Fibroblast of skin of right biceps (primary cell): Measurements from ENCODE around the gene NEURL1.
"Not testable (repeated sequence)": the region's sequence is repeated elsewhere in the genome, so short reads cannot be mapped to it uniquely, and the experiment has no call there.

ENCODE experiments used
- DNase-seq: peaks from one replicate; pipeline ENCODE4 v3.0.0-alpha.2; 2013

The NEURL1 gene

DNA sequence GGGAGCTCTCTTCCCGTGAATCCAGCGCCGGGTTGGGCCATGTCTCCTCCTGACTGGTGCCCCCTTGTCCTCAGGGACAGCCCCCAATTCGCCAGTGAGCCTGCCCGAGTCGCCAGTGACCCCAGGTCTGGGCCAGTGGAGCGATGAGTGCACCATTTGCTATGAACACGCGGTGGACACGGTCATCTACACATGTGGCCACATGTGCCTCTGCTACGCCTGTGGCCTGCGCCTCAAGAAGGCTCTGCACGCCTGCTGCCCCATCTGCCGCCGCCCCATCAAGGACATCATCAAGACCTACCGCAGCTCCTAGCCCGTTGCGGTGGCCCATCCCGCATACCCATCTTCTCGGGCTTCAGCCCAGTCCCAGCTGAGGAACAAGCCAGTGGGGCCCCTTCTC, 96.6 kb downstream of the NEURL1 start:
- no peak for DNase-seq

DNA sequence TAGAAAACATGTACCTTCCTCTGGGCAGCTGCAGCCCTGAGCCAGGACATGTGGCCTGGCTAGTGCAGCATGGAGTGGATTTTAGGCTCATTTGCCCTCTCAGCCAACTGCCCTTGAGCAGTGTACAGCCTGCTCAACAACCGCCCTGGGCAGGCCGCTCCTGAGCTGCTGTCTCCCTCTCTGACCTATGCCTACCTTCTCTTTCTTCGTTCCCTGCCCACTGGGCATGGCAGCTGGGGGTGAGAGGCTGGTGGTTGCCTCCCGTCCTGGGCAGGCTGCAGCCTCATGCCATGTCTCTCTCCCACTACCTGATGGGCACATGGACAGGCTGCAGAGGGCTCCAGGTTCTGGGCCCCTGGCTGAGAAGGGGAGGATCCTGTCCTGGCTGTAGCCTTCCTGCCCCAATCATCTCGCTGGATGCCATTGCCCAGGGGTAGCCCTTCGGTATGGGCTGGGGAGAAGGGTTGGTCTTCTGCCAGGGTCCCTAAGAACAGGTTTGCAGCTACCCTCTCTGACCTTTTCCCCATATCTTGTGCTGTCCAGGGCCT, 97.3 kb downstream of the NEURL1 start:
- DNase-seq = no peak

DNA sequence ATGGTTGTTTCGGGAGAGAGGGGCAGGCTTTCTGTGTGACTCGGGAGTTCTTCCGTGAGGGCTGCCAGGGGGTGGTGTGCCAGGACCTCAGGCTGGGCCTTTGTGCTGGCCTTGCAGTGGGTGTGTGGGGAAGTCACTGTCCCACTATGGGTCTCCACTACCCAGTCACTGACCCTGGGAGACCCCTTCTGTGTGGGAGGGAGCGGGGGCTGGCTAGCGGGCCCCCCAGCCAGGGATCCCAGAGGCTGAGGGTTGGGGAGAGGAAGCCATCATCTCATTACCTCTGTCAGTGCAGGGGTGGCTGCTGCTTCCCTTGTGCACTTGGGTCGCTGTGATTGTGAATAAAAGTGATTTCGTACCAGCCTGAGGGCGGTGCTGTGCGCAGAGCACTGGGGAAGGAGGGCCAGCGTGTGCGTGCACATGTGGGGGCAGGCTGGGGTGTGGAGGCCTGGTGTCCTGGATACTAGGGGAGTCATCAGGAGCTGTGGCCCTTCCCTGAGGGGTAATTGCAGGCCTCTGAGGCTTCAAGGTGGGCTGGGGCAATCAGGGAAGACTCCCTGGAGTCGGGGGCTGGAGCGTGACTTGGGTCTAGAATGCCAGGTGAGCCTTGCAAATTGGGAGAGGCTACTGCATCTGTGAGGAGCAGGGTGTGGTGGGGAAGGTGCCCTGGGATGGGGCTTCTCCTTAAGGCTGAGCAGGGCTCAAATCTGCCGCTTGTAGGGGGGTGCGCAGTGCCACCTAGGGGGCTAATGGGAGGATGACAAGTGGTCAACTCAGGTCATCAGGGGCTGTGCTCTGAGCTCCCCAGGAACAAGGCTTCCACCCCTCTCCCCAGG, 98.9 kb downstream of the NEURL1 start:
- DNase-seq = peak; percentile 32

DNA sequence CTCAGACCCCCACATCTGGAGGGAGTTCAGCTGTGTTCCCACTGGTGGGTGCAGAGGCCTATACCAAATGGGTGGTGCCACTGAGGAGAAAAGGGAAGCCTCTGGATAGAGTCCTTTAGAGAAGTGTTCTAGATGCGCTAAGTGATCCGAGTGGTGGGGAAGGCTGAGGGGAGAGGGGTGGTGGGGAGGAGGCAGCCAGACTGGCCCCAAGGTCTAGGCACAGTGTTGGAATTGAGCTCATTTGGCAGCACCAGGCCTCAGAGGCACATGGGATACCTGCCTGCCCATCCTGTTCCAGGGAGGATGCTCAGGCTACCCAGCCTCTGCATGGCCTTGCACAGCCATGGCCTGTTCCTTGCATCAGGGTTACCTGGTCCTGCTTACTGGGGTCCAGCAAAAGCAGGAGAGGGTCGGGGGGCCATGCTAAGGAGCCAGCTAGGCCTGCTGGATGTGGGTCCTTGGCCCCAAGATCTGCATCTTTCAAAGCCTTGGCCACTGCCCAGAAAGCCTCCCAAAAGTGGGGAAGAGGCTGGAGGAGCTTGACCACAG, 99.6 kb downstream of the NEURL1 start:
- no peak for DNase-seq

DNA sequence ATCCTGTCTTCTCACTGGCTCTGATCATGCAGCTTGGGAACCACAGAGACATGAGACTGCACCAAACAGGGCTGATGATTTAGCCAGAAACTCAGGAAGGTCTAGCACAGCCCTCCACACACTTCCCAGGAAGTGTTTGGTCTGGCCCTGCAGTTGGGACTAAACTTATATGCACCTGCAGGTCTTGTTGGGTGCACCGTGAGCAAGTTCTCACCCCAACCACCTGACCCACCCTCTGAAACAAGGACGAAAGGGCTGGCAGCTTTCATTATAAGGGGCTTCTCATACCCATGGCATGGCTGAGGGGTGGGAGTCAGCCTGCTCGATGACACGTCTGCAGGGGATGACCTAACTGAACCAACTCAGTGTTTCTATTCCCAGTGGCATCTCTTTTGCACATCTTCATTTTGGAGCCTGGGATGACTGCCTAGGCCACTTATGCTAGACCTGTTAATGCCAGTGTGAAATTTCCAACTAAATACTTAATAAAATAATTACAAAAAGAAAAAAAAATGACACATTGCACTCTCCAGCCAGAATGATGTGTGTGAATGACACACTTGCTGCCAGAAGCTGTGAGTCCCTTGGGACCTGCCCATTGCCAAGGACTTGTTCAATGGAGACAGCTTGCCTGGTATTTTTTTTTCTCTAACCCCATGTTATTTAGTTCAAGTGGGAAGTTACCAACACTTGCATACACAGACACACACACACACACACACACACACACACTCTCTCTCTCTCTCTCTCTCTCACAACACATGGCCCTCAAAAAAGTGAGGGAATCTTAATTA, 102.6 kb downstream of the NEURL1 start:
- DNase-seq = no peak

DNA sequence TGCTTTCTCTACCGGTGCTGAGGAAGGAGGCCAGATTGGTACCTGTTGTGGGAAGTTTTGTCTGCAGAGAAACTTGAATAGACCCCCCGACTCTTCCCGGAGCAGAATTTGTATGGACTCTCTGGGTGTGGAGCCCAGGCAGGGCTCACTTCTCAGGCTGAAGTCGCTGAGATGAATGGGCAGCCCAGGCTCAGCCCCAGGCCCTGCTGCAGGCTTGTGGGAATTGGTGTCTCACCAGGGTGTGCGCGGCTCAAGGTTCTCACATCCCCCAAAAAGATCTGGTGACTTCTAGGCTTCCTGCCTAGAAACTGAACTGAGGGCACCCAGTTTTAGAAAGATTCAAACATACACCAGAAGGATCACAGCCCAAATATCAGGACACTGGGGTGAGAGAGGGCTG, 103.5 kb downstream of the NEURL1 start:
- no peak for DNase-seq

DNA sequence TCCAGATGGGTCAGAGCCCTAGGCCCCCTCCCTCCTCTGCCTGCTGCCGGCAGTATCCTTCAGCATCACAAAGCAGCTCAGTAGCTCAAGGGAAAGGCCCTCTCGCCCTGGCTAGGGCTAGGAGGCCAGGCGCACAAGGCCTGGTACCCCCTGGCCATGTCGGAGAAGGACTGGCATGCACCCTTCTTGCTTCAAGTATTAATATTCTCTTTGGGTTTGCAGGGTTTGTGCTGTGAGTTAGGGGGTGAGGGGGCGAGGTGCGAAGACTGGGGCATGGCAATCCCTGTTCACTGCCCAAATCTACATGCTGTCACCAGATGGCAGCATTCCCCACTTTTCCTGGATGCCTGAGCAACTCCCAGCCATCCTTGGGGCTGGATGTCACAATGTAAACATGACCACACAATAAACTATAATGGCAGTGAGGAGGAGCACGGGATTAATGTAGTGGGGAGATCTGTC, 105.2 kb downstream of the NEURL1 start:
- peak; percentile 80 for DNase-seq

DNA sequence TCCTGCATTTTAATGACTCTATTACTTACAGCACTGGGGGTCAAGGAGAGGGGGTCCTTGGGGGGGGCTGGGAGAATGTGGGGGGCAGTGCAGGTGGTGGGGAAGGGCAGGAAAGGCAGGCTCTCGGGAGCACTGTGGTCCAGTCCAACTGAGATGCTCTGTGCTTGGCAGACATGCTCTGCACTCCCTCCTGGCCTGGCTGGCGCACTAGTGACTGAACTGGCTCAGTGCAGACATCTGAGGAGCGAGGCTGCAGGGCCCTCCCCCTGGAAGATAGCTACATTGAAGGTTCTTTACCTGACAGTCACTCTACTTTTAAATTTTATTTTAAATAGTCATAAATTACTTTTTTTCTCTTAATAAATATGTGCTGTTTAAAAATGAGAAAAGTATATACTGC, 105.7 kb downstream of the NEURL1 start:
- DNase-seq = no peak

DNA sequence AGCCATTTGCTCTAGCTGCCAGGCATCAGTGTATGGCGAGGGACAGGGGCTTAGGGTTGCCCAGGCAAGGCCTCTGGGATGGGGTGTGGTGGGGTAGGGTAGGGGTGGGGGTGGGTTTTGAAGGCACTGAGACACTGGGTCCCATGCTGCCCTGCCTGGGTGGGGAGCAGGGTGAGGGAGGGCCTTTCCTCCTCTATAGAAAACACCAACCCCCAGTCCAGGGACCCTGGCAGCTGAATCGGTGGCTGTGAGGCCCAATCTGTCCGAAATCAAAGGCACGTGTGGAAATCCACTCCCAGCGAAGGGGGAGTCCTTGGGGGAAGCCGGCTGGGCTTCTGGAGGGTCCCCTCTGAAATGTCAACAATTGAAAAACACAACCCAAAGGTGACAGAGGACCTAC, 106.4 kb downstream of the NEURL1 start:
- DNase-seq = no peak

DNA sequence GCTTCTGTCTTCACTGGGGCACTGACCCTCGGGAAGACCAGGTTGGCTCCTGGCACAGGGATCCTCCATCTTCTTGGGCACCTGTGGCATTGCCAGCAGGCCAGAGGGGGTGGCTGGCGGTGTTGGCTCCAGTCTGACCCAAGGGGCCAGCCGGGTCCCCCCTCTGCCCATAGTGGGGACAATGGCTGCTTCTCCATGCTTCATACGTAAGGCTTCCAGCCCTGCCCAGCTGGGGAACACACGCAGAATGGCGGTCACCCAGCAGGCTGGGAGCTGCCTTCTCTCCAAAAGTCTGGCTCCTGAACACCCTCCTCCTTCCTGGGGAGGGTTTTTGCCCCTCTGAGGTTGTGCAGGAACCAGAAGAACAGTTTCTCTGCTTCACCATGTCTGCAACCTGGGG, 106.8 kb downstream of the NEURL1 start:
- no peak for DNase-seq

DNA sequence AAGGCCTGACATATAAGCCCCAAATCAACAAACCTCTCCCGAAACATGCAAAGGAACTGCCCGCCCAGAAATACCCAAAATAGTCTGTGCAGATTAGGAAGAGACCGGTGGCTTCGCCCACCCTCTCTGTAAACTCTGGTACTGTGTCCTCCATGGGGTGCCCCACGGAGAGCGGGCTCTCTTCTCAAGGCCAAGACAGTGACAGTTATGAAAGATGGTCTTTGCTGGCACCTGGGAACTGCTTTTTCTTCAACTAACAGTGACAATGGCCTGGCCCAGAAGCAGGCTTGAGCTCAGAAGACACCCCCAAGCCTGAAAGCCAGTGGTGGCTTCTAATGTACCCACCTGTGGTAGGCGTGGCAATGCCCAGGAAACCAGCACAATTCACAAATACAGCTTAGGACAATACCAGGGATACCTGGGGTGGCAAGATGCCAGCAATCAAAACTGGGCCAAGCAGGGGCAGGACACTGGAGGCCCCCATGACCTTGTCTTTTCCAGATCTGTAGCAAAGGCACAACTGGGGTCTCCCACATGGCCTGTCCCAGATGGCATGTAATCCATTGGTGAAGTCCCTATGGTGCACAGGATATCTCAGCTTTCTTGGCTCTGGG, 107.6 kb downstream of the NEURL1 start:
- no peak for DNase-seq

DNA sequence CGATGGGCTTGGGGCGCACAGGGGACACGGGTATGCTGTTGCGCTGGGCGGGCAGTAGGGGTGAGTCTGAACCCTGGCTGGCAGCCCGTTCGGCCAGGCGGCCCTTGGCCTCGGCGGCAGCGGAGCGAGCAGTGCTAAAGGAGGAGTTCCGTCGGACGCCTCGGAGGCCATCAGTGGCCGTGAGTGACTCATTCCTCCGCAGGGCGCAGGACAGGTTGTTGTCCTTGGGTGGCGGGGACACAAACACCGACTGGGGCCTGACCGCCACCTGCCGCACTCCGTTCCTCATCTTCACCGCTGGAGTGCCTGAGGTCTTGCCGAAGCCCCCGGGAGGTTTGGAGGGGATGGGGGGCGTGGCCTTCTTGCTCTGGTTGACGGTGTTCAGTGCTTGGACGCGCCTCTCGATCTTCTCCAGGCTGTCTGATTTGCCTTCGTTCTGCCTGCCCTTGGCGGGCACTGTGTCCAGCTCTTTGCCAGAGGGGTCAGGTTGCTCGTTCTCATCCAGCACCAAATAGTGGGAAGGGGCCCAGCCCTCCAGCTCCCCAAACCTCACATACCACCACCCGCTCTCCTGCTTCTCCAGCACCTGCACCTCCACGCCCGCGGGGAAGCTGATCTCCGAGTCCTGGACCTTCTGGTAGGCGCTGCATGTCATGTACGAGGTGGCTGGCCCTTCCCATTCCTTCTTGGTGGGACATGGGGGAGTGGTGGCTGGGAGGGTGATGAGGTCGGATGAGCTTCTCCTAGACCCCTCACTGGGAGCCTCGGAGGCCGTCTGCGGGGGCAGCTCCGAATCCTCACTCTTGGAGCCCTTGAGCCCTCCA, 108.7 kb downstream of the NEURL1 start:
- DNase-seq = no peak

DNA sequence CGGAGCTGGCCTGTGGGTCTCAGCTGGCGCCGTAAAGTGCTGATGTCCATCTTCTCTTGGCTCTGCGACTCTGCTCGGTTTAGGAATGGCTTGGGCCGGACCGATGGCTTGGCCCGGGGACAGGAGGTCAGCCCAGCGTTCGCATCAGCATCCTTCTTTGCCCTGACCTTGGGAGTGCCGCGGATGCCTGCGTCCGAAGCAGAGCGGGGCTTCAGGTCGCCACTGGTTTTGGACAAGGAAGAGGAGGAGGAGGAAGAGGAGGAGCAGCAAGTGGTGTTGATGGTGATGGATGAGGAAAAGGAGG, 109.3 kb downstream of the NEURL1 start:
- no peak for DNase-seq

DNA sequence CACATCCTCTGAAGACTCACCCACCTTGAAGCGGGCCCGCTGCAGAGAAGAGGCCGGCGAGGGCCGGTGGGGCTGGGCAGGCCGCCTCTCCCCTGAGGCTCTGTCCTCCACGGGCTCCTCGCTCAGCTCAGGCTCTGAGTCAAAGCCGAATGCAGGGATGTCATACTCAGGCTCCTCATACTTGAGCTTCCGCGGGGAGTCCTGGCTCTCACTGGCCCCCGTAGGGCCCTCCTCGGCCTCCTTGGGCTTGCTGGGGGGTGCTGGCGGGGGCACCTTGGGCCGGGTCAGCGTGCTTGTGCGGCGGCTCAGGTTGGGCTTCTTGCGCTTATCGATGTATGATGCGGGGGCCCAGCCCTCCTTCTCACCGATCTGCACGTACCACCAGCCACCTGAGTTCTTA, 109.9 kb downstream of the NEURL1 start:
- no peak for DNase-seq

DNA sequence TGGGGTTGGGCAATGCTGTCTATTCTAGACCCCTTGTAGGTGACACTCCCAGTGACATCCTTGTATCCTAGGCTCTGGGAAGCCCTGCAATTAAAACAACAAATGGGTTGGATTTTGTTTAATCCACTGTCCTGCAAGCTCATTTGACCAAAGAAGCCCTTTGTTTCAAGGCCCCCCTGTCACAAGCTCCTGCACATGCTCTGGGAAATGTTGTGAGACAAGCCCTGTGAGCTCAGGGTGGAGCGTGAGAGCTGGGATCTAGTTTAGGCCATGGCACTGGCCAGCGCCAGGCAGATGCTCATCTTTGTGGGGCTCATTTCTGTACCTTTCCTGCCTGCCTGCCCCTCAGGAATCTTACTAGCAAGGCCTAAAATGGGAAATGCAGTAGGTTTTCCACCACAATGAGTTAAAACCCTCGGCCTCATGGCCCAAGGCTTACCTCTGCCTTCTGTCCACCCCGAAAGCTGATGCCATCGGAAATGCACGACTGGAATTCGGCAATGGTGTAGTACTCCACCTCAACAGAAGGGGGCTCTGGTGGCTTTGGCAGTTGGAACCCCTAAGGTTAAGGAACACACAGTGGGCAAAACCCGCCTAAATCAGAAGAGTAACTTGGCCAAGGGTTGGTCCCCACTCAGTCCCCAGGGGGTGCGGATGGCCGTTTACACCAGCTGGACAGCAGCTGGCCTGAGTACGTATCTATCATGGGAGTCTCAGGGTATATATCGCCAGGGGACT, 112.0 kb downstream of the NEURL1 start:
- DNase-seq = peak; percentile 55

DNA sequence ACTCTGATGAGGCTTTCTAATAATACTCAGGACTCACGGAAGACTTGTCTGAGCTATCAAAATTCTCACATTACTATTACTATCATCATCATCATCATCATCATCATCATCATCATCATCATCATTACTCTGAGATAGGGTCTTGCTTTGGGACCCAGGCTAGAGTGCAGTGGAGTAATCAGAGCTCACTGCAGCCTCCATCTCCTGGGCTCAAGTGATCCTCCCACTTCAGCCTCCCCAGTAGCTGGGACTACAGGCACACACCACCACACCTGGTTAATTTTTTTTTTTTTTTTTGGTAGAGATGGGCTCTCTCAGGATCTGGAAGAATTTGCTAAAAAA, 112.6 kb downstream of the NEURL1 start:
- DNase-seq = not testable (repeated sequence)

DNA sequence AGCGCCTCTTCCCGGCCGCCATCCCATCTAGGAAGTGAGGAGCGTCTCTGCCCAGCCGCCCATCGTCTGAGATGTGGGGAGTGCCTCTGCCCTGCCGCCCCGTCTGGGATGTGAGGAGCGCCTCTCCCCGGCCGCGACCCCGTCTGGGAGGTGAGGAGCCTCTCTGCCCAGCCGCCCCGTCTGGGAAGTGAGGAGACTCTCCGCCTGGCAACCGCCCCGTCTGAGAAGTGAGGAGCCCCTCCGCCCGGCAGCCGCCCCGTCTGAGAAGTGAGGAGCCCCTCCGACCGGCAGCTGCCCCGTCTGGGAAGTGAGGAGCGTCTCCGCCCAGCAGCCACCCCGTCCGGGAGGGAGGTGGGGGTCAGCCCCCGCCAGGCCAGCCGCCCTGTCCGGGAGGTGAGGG, 113.5 kb downstream of the NEURL1 start:
- DNase-seq = not testable (repeated sequence)

DNA sequence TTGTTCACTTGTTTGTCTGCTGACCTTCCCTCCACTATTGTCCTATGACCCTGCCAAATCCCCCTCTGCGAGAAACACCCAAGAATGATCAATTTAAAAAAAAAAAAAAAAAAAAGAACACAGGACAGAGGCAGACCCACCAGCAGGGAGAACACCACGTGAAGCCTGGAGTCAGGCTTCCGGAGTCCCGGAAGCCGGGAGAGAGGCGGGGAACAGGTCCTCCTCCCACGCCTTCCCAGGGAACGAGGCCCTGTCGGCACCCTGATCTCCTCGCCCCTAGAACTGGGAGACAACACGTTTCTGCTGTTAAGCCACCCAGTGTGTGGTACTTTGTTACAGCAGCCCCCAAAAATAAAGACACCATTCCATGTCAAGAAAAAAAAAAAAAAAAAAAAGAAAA, 114.6 kb downstream of the NEURL1 start:
- DNase-seq = not testable (repeated sequence)

DNA sequence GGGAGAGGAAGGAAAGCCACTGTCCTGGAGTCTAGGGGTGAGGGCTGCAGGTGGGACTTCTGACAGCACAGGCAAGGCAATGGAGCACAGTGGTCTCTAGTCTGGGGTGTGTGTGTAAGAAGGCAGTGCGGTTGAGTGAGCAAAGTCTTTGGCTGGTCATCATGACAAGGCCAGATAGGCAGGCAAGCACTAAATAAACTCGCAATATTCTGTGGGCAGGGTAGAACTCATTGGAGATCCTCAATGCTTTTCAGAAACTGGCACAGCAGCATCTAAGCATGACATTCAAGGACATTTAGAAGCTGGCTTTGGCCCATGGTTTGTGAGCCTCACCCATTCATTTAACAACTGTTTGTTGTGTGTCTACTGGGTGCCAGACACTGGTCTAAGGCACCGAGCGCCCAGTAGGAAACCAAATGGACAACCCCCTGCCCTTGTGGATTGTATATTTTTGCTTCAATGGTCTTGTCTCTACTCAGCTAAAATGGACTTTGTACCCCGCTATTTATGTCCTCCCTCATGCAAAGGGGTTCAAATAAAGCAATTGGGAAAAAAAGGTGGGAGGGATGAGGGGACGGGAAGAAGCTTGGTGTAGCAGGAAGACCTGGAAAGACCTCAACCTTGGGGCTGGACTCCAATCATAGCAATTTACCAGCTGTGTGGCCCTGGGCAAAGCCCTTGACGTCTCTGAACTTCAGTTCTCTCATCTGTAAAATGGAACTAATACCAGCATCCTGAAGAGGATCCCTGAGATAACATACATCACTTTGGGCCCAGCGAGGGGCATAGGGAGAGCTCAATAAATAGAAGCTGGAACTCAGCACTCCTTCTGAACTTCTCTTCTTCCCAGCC, 116.0 kb downstream of the NEURL1 start:
- DNase-seq = no peak

DNA sequence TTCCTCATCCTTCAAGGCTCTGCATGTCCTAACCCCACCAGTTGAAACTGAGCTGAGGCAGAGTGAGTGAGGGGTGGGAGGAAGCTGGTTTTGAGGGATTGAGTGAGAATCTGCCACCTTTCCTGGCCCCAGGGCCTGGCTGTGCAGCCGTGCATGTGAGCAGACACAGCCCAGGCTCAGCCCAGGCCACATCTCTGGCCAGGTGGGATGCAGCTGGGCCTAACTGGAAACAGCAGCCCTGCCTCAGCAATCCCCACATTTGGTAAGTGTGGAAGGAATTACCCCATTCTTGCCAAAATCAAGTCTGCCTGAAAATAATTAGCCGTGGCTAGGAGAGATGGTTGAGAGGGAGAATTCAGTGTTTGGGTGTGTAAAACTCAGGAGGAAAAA, 116.6 kb downstream of the NEURL1 start:
- no peak for DNase-seq
